Muscle layer of colon (tissue), 2 donors: ENCODE results near the gene WNK2.

ENCODE experiments used
- H3K27ac ChIP-seq: one replicate; pipeline ENCODE4 v1.7.0; 2013; ENCODE audit warnings: low read depth, mild to moderate bottlenecking, low read length, moderate library complexity
- H3K27me3 ChIP-seq, 2 donors: one replicate each; pipeline ENCODE4 v1.7.0; 2013; ENCODE audit warnings: low read length in 2 of 2, mild to moderate bottlenecking in 2 of 2; ENCODE audit not compliant: insufficient read depth in 2 of 2, control insufficient read depth in 1 of 2
- H3K36me3 ChIP-seq: one replicate; pipeline ENCODE4 v1.7.0; 2013; ENCODE audit warnings: mild to moderate bottlenecking, low read length; ENCODE audit not compliant: insufficient read depth
- H3K4me1 ChIP-seq: one replicate; pipeline ENCODE4 v1.7.0; 2013; ENCODE audit warnings: mild to moderate bottlenecking, low read length; ENCODE audit not compliant: insufficient read depth
- H3K4me3 ChIP-seq, 2 donors: one replicate each; pipeline ENCODE4 v1.7.0; 2013; ENCODE audit warnings: low read length in 2 of 2, low read depth in 1 of 2, mild to moderate bottlenecking in 1 of 2, moderate library complexity in 1 of 2
- H3K9ac ChIP-seq: one replicate; pipeline ENCODE4 v1.7.0; 2013; ENCODE audit warnings: low read length
- H3K9me3 ChIP-seq: one replicate; pipeline ENCODE4 v1.7.0; 2013; ENCODE audit warnings: mild to moderate bottlenecking, low read length
- donor health status: abdominal sarcoma.
- donor health status: Adenocarcinoma of cecum.

Gene WNK2

DNA sequence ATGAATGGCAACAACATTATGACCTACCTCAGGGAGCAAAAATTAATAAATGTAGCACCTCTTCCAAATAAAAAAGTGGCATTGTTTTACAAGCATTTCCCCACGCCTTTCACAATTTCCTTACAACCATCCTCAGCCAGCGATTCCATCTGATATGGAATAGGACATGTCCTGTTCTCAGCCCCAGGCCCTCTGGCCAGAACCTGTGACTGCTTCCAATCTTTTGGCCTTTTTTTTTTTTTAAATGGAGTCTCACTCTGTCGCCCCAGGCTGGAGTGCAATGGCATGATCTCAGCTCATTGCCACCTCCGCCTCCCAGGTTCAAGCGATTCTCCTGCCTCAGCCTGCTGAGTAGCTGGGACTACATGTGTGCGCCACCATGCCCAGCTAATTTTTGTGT is 16.8 kb upstream of the WNK2 start:
- H3K27ac ChIP-seq = no peak overlapping the region
- H3K9ac ChIP-seq = no peak overlapping the region
- peaks cover 4% of the 10 kb centered on the region for H3K4me1 ChIP-seq
- H3K36me3 ChIP-seq = no peaks in the 10 kb centered on the region
- no peak overlapping the region for H3K4me3 ChIP-seq
- no peaks in the 10 kb centered on the region for H3K9me3 ChIP-seq
- H3K27me3 ChIP-seq = no peaks in the 10 kb centered on the region

- Histone ChIP-seq H3K9me3 (no peaks in the 10 kb centered on the region), H3K9ac (no peak overlapping the region), H3K36me3 (no peaks in the 10 kb centered on the region), H3K4me1 (no peaks in the 10 kb centered on the region), H3K27ac (no peak overlapping the region), H3K27me3 (no peaks in the 10 kb centered on the region), H3K4me3 (no peak overlapping the region)
Observed at GRCh38 chr9:93167838-93168237, 16.1 kb upstream of the WNK2 start.

DNA sequence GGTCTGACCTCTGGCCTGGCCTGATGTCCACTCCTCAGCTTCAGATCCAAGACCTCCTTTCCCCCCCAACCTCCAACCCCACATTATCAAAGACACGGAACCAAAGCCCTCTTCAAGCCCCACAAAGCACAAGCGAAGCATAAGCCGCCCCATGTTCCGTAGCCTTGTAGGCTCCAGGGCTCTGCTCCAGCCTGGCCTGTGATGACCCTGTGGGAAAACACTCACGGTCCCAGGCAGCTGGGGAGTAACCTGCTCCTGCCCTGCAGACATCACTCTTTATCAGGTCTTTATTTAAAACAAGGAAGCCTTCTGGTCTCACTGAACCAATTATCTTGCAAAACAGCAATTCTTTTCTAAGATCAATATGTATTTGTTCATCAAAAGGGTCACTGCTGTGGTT is 15.4 kb upstream of the WNK2 start:
- Histone ChIP-seq H3K27me3 (no peaks in the 10 kb centered on the region), H3K4me1 (no peaks in the 10 kb centered on the region), H3K27ac (no peak overlapping the region)

GRCh38 chr9:93169444-93169843 is 14.5 kb upstream of the WNK2 start:
- no peak overlapping the region for H3K9ac ChIP-seq
- no peaks in the 10 kb centered on the region for H3K9me3 ChIP-seq
- H3K27ac ChIP-seq = no peak overlapping the region
- H3K4me3 ChIP-seq = no peak overlapping the region
- H3K4me1 ChIP-seq = no peaks in the 10 kb centered on the region
- H3K36me3 ChIP-seq = no peaks in the 10 kb centered on the region
- no peaks in the 10 kb centered on the region for H3K27me3 ChIP-seq

More for the DNA sequence above, 15.4 kb upstream of the WNK2 start:
- Histone ChIP-seq H3K4me3 (no peak overlapping the region), H3K9me3 (no peaks in the 10 kb centered on the region), H3K9ac (no peak overlapping the region), H3K36me3 (no peaks in the 10 kb centered on the region)

DNA sequence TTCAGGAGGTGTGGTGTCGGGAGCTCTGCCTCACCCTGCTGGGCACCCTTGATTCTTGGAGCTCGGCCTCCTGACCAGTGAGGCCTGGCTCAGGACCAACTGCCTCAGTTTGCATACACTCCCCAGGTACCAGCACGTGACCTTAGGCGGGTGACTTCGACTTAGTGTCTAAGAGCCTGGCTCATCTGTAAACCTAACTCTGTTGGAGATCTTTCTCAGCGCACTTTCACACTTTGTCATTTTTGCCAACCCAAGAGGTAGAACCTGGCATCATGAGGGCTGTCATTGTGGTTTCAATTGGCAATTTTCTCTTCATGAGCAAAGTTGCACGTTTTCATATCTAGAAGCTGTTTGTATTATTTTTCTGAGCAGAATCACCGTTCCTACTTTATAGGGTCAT is 13.4 kb upstream of the WNK2 start:
- no peaks in the 10 kb centered on the region for H3K9me3 ChIP-seq
- H3K27me3 ChIP-seq = no peaks in the 10 kb centered on the region
- no peak overlapping the region for H3K9ac ChIP-seq
- no peak overlapping the region for H3K27ac ChIP-seq
- H3K36me3 ChIP-seq = no peaks in the 10 kb centered on the region
- no peak overlapping the region for H3K4me3 ChIP-seq
- H3K4me1 ChIP-seq = no peaks in the 10 kb centered on the region

DNA sequence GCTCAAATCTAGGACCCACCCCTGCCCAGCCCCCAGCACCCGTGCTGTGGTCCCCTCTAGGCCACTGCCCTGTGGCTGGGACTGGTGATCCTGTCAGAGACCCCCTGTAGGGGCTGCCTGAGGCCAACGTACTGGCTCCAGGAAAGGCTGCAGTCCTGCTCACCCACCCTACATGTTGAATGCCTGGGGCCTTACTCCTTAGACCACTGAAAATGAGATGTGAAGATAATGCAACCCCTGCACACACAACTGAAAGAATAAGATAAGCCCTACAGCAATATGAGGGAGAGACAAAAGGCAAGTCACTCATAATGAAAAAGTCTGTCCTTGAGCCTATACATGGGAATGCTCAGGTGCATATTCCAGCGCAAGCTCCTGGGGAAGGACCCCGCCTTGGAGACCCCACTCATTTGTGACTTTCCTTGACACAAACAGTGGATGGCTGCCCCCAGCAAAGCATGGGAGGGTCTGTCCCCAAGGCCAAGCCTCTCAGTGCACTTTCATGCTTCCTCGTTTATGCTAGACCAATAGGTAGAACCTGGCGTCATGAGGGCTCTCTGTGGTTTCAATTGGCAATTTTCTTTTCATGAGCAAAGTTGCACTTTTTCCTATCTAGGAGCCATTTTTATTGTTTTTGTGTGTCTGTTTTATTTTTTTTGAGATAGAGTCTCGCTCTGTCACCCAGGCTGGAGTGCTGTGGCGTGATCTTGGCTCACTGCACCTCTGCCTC is 12.5 kb upstream of the WNK2 start:
- no peaks in the 10 kb centered on the region for H3K36me3 ChIP-seq
- no peak overlapping the region for H3K27ac ChIP-seq
- H3K9me3 ChIP-seq = no peaks in the 10 kb centered on the region
- H3K4me3 ChIP-seq = no peak overlapping the region
- H3K9ac ChIP-seq = no peak overlapping the region
- H3K4me1 ChIP-seq = no peaks in the 10 kb centered on the region
- no peaks in the 10 kb centered on the region for H3K27me3 ChIP-seq

DNA sequence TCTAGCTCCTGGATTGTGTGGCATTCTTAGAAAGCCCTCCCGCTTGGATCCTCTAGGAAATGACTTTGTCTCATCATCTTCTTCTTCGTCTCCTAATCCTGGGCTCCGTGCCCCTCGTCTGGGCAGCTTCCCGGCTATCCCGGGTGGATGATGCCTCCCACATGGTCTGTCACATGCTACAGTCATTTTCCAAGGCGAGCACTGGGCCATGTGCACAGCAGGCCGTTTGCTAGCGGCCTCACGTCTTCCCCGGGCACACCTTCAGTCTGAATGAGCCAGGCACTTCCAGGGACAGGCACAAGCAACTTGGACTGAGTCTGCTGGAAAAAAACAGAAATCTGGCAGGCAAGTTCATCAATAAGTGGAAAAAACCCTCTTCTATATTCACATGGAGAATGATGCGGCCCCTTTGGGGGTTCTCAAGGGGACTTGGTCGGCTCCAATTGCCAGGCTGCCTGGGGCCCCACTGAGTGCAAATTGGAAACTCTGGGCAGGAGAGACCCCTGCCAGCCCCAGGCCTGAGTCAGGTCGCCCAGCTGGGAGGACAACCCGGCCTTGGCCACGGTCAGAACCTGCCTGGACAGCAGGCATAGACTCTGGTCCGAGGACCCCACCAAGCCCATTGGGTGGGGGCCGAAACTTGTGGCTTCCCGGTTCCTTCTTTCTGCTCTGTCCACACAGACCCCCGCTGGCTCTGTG is 11.1 kb upstream of the WNK2 start:
- no peaks in the 10 kb centered on the region for H3K4me1 ChIP-seq
- H3K27ac ChIP-seq = no peak overlapping the region
- H3K36me3 ChIP-seq = no peaks in the 10 kb centered on the region
- H3K9ac ChIP-seq = no peak overlapping the region
- H3K27me3 ChIP-seq = no peaks in the 10 kb centered on the region
- no peaks in the 10 kb centered on the region for H3K9me3 ChIP-seq
- H3K4me3 ChIP-seq = no peak overlapping the region

- no peak overlapping the region for H3K9ac ChIP-seq
- H3K9me3 ChIP-seq = no peaks in the 10 kb centered on the region
- no peaks in the 10 kb centered on the region for H3K36me3 ChIP-seq
- no peaks in the 10 kb centered on the region for H3K4me1 ChIP-seq
- no peak overlapping the region for H3K4me3 ChIP-seq
- H3K27me3 ChIP-seq = no peaks in the 10 kb centered on the region
- H3K27ac ChIP-seq = no peak overlapping the region
Observed at GRCh38 chr9:93173365-93174051, 10.4 kb upstream of the WNK2 start.

DNA sequence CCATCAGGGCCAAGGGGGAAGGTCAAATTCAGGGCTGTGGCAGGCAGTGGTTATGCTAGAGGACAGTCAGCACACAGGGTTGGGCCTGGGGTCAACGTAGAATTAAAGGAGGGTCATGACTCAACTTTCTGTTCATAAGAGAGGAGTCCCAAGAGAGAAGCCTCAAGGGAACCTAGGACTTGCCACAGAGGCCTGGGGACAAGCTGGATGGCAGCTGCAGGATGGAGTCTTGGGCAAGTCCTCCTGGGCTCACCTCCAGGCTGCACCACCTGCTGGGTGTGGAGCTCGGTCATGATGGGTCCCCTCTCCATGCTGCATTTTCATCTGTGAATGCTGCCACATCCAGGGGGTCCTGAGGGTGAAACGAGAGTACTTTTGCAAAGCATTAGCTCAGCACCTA is 9.0 kb upstream of the WNK2 start:
- H3K36me3 ChIP-seq = no peaks in the 10 kb centered on the region
- no peaks in the 10 kb centered on the region for H3K27me3 ChIP-seq
- H3K9ac ChIP-seq = no peak overlapping the region
- H3K4me3 ChIP-seq = no peak overlapping the region
- H3K4me1 ChIP-seq = no peaks in the 10 kb centered on the region
- H3K9me3 ChIP-seq = no peaks in the 10 kb centered on the region
- no peak overlapping the region for H3K27ac ChIP-seq

DNA sequence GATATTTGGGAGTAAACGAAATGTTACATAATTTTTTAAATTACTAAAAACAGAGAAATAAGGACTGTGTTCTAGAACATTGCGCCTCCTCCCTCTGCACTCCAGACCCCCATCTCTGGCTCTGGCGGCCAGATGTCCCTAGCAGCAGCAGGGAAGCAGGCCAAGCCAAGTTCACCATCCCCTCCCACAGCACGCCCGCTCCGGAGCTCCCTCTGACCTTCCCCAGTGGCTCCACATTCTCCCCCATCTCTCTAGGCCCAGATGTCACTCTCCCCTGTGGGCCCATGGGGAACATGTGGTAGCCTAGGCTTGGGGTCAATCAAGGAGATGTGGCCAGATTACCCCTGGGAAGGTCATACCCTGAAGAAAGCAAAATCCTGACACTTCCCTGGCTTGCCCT is 6.3 kb upstream of the WNK2 start:
- Histone ChIP-seq H3K9ac (no peak overlapping the region), H3K9me3 (no peaks in the 10 kb centered on the region), H3K36me3 (no peaks in the 10 kb centered on the region), H3K4me3 (no peak overlapping the region), H3K4me1 (peaks cover 2% of the 10 kb centered on the region), H3K27me3 (no peaks in the 10 kb centered on the region), H3K27ac (no peak overlapping the region)

DNA sequence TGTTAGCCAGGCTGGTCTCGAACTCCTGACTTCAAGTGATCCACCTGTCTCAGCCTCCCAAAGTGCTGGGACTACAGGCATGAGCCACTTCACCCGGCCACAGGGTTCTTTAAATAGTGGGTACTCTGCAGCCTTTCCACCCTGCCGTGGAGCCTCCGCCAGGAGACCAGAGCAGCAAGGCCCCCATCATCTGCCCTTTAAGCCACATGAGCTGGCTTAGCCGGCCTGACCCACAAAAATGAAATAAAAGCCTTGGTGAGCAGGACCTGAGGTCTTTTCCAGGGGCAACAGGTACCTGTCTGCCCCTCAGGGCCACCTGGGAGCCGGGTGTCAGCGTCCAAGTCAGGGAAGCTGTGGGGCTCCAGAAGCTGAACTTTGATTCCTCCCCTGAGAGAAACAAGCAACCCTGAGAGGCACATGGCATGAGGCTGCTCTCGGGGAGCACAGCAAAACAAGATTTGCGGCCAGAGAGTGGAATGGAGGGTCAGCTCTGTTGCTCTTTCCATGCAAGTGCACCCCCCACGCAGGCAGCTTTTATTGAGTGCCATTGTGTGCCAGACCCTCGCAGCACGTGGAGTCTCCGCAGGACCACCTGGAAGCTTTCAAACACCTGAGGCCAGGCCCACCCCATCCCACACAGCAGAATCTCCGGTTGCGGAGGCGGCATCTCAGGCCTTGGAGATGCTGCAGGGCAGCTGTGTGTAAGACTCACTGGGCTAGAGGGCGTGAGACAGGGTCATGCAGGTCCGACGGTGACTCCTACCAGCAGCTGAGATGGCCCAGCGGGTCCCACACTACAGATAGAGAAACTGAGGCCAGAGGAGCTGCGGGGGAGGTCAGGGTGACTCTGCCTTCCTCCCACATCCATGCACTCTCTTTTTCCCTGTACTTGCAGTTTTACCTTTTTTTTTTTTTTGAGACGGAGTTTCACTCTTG is 4.8 kb upstream of the WNK2 start:
- no peaks in the 10 kb centered on the region for H3K9me3 ChIP-seq

More for the DNA sequence above, 4.8 kb upstream of the WNK2 start:
- no peaks in the 10 kb centered on the region for H3K27me3 ChIP-seq
- H3K36me3 ChIP-seq = no peaks in the 10 kb centered on the region
- no peak overlapping the region for H3K4me3 ChIP-seq
- no peak overlapping the region for H3K9ac ChIP-seq
- peaks cover 12% of the 10 kb centered on the region for H3K4me1 ChIP-seq
- no peak overlapping the region for H3K27ac ChIP-seq
